SK-N-SH (cell line): ENCODE measurements around the gene DDAH2. TPM values are rescaled to one million over a fixed set of nuclear protein-coding genes. Genes with fewer than 3 reads are reported as not detected.

Experiments
- TAF1 ChIP-seq: IDR thresholded peaks from 2 replicates; pipeline ENCODE4 v1.6.1; 2012; ENCODE audit warnings: low read depth, mild to moderate bottlenecking, low read length, moderate library complexity, borderline replicate concordance
- polyA plus RNA-seq, 3 experiments: library from polyadenylated mRNA; depleted of rRNA; stranded (reverse); fragments of >200 nt; gene quantifications; 2 replicates each; pipeline ENCODE4 v1.2.3, GENCODE V29; 2012
- small RNA-seq, 7 experiments: library from RNA; depleted of rRNA; stranded (forward); fragments of <200 nt; gene quantifications; one replicate each; pipeline ENCODE3, GENCODE V24; 2012
- TF ChIP-seq, protein P1 (sequence below): IDR thresholded peaks from 2 replicates; pipeline ENCODE4 v1.4.0; 2012; ENCODE audit warnings: low read depth, borderline replicate concordance

The DDAH2 gene
- polyA plus RNA-seq, 1 of the 3 experiments (the other 2 are of a cell fraction): 180 TPM

DNA sequence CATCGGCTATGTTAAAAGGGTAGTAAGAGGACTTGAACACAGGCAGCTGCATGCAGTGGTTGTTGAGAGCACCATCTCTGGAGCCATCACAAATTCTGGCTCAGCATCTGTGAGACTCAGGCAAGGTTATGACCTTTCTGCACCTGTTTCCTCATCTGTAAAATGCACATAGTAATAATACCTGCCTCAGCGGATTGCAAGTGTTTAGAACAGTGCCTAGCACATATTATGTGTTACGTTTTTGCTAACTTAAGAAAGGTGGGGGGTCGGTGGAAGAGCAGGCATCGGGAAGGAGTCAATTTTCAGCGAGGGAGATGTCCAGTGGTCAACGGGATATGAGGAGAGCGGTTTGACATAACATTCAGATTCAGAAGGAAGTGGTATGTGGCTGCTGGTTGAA lies 51.1 kb downstream of the DDAH2 start (continued):
- TF ChIP-seq, protein P1, sequence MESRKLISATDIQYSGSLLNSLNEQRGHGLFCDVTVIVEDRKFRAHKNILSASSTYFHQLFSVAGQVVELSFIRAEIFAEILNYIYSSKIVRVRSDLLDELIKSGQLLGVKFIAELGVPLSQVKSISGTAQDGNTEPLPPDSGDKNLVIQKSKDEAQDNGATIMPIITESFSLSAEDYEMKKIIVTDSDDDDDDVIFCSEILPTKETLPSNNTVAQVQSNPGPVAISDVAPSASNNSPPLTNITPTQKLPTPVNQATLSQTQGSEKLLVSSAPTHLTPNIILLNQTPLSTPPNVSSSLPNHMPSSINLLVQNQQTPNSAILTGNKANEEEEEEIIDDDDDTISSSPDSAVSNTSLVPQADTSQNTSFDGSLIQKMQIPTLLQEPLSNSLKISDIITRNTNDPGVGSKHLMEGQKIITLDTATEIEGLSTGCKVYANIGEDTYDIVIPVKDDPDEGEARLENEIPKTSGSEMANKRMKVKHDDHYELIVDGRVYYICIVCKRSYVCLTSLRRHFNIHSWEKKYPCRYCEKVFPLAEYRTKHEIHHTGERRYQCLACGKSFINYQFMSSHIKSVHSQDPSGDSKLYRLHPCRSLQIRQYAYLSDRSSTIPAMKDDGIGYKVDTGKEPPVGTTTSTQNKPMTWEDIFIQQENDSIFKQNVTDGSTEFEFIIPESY: no peak
- TF ChIP-seq TAF1: no peak

Small RNAs within 50 kb of the gene (small RNA-seq; reads per million reads assigned to genes)
- gene LY6G6D (0 reads per million in 7 experiments), gene MIR4646 (0 reads per million in 7 experiments), gene MSH5-SAPCD1 (0 reads per million in 7 experiments), gene RF00019 (0 reads per million in 7 experiments), gene RNU6-850P (0 reads per million in 7 experiments), gene SAPCD1 (0 to 15.8 (median 0) reads per million in 7 experiments)

Other genes with a start within 250 kb of the DDAH2 start
- 9.7 and 9.9 TPM in 2 replicates for gene MICB, start 231.2 kb downstream of the DDAH2 start, polyA plus RNA-seq (2012; rRNA removed)
- not detected in 2 replicates for gene MCCD1, start 200.3 kb downstream of the DDAH2 start, polyA plus RNA-seq (2012; rRNA removed)
- gene DDX39B, start 187.3 kb downstream of the DDAH2 start, polyA plus RNA-seq (2012; rRNA removed): 502 and 556 TPM in 2 replicates
- 13.6 and 15.6 TPM in 2 replicates for gene ATP6V1G2, start 182.7 kb downstream of the DDAH2 start, polyA plus RNA-seq (2012; rRNA removed)
- gene NFKBIL1, start 181.7 kb downstream of the DDAH2 start, polyA plus RNA-seq (2012; rRNA removed): 14.6 and 17.1 TPM in 2 replicates
- not detected in 2 replicates for gene LTA, start 157.0 kb downstream of the DDAH2 start, polyA plus RNA-seq (2012; rRNA removed)
- gene TNF, start 153.7 kb downstream of the DDAH2 start, polyA plus RNA-seq (2012; rRNA removed): not detected in 2 replicates
- gene LTB, start 146.9 kb downstream of the DDAH2 start, polyA plus RNA-seq (2012; rRNA removed): 0.10 and 0.16 TPM in 2 replicates
- not detected in 2 replicates for gene LST1, start 143.0 kb downstream of the DDAH2 start, polyA plus RNA-seq (2012; rRNA removed)
- gene NCR3, start 136.3 kb downstream of the DDAH2 start, polyA plus RNA-seq (2012; rRNA removed): not detected in 2 replicates
- not detected in 2 replicates for gene AIF1, start 114.1 kb downstream of the DDAH2 start, polyA plus RNA-seq (2012; rRNA removed)
- 36.1 and 76.1 TPM in 2 replicates for gene PRRC2A, start 108.6 kb downstream of the DDAH2 start, polyA plus RNA-seq (2012; rRNA removed)
- 100 and 220 TPM in 2 replicates for gene BAG6, start 76.6 kb downstream of the DDAH2 start, polyA plus RNA-seq (2012; rRNA removed)
- 6.8 and 7.2 TPM in 2 replicates for gene APOM, start 73.4 kb downstream of the DDAH2 start, polyA plus RNA-seq (2012; rRNA removed)
- gene C6orf47, start 68.5 kb downstream of the DDAH2 start, polyA plus RNA-seq (2012; rRNA removed): 10.3 and 11.5 TPM in 2 replicates
- 18.3 and 19.1 TPM in 2 replicates for gene GPANK1, start 64.3 kb downstream of the DDAH2 start, polyA plus RNA-seq (2012; rRNA removed)
- 97.3 and 101 TPM in 2 replicates for gene CSNK2B, start 63.2 kb downstream of the DDAH2 start, polyA plus RNA-seq (2012; rRNA removed)
- 12.7 and 20.6 TPM in 2 replicates for gene LY6G5B, start 59.3 kb downstream of the DDAH2 start, polyA plus RNA-seq (2012; rRNA removed)
- 0.60 and 1.1 TPM in 2 replicates for gene LY6G5C, start 48.2 kb downstream of the DDAH2 start, polyA plus RNA-seq (2012; rRNA removed)
- 49.3 and 52.9 TPM in 2 replicates for gene ABHD16A, start 26.0 kb downstream of the DDAH2 start, polyA plus RNA-seq (2012; rRNA removed)
- gene LY6G6F, start 22.4 kb downstream of the DDAH2 start, polyA plus RNA-seq (2012; rRNA removed): not detected in 2 replicates
- gene LY6G6D, start 14.0 kb downstream of the DDAH2 start, polyA plus RNA-seq (2012; rRNA removed): not detected in 2 replicates
- 0.08 TPM in 1 of 2 replicates, not detected in the other for gene LY6G6C, start 7.6 kb downstream of the DDAH2 start, polyA plus RNA-seq (2012; rRNA removed)
- gene MPIG6B, start 5.9 kb downstream of the DDAH2 start, polyA plus RNA-seq (2012; rRNA removed): not detected in 2 replicates
- gene CLIC1, start 7.2 kb upstream of the DDAH2 start, polyA plus RNA-seq (2012; rRNA removed): 520 and 569 TPM in 2 replicates
- gene MSH5, start 10.7 kb upstream of the DDAH2 start, polyA plus RNA-seq (2012; rRNA removed): 16.0 and 19.5 TPM in 2 replicates
- gene SAPCD1, start 33.4 kb upstream of the DDAH2 start, polyA plus RNA-seq (2012; rRNA removed): 5.9 and 6.3 TPM in 2 replicates
- 0.45 and 0.56 TPM in 2 replicates for gene VWA7, start 48.0 kb upstream of the DDAH2 start, polyA plus RNA-seq (2012; rRNA removed)
- 22.2 and 35.1 TPM in 2 replicates for gene VARS1, start 66.5 kb upstream of the DDAH2 start, polyA plus RNA-seq (2012; rRNA removed)
- gene LSM2, start 77.7 kb upstream of the DDAH2 start, polyA plus RNA-seq (2012; rRNA removed): 47.8 and 79.1 TPM in 2 replicates
- gene HSPA1L, start 86.0 kb upstream of the DDAH2 start, polyA plus RNA-seq (2012; rRNA removed): 0.69 and 0.83 TPM in 2 replicates
- gene HSPA1A, start 86.2 kb upstream of the DDAH2 start, polyA plus RNA-seq (2012; rRNA removed): 71.1 and 119 TPM in 2 replicates
- 52.4 and 96.3 TPM in 2 replicates for gene HSPA1B, start 98.4 kb upstream of the DDAH2 start, polyA plus RNA-seq (2012; rRNA removed)
- gene NEU1, start 133.5 kb upstream of the DDAH2 start, polyA plus RNA-seq (2012; rRNA removed): 42.2 and 43.0 TPM in 2 replicates
- 0.26 and 0.49 TPM in 2 replicates for gene SLC44A4, start 149.7 kb upstream of the DDAH2 start, polyA plus RNA-seq (2012; rRNA removed)
- 50.1 and 72.0 TPM in 2 replicates for gene EHMT2, start 168.4 kb upstream of the DDAH2 start, polyA plus RNA-seq (2012; rRNA removed)
- gene ZBTB12, start 172.8 kb upstream of the DDAH2 start, polyA plus RNA-seq (2012; rRNA removed): 8.3 and 8.4 TPM in 2 replicates
- 0.15 and 0.43 TPM in 2 replicates for gene C2, start 198.4 kb upstream of the DDAH2 start, polyA plus RNA-seq (2012; rRNA removed)
- 42.1 and 64.4 TPM in 2 replicates for gene CFB, start 216.8 kb upstream of the DDAH2 start, polyA plus RNA-seq (2012; rRNA removed)
- 89.5 and 116 TPM in 2 replicates for gene NELFE, start 229.7 kb upstream of the DDAH2 start, polyA plus RNA-seq (2012; rRNA removed)
- gene SKIC2, start 229.9 kb upstream of the DDAH2 start, polyA plus RNA-seq (2012; rRNA removed): 86.3 and 89.4 TPM in 2 replicates
- 25.3 and 27.1 TPM in 2 replicates for gene DXO, start 242.8 kb upstream of the DDAH2 start, polyA plus RNA-seq (2012; rRNA removed)